HG03139 (cell line): ENCODE measurements around the gene MESP1.

Experiments
- ATAC-seq: cut with Tn5 transposase; IDR thresholded peaks from one replicate; pipeline ENCODE4 v1.9.1; 2021; ENCODE audit not compliant: unreplicated experiment

The MESP1 gene

GRCh38 chr15:89760303-89761008, 9.4 kb upstream of the MESP1 start:
- ATAC-seq, result no peak

- no peak for ATAC-seq
Observed at GRCh38 chr15:89759835-89760234, 8.8 kb upstream of the MESP1 start.

- ATAC-seq, result no peak
Observed at GRCh38 chr15:89758981-89759380, 7.9 kb upstream of the MESP1 start.

- ATAC-seq, result no peak
Observed at GRCh38 chr15:89758283-89758682, 7.2 kb upstream of the MESP1 start.

GRCh38 chr15:89756897-89757296, 5.8 kb upstream of the MESP1 start:
- ATAC-seq, result no peak

DNA sequence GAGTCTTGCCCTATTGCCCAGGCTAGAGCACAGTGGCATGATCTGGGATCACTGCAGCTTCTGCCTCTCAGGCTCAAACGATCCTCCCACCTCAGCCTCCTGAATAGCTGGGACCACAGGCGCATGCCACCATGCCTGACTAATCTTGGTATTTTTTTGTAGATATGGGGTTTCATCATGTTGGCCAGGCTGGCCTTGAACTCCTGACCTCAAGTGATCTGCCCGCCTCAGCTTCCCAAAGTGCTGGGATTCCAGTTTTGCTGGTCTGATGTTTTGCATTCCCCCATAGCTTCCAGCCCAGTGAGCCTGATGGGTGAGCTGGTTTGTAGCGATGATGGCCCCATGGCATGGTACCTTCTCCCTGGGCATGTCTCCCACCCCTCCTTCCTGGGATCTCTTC, 4.7 kb upstream of the MESP1 start:
- no peak for ATAC-seq

GRCh38 chr15:89754361-89755154, 3.5 kb upstream of the MESP1 start:
- no peak for ATAC-seq

DNA sequence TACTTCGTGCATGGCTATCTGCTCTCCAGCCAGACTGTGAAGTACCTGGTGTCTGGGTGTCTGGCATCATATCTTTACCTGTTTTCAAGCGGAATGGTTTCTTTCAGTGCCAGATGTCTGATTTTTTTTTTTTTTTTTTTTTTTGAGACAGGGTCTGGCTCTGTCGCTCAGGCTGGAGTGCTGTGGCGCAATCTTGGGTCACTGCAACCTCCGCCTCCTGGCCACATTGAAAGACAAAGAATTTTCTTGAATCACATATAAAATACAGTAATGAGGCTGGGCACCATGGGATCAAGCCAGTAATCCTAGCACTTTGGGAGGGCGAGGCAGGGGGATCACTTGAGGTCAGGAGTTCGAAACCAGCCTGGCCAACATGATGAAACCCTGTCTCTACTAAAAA, 2.8 kb upstream of the MESP1 start:
- ATAC-seq, result no peak

DNA sequence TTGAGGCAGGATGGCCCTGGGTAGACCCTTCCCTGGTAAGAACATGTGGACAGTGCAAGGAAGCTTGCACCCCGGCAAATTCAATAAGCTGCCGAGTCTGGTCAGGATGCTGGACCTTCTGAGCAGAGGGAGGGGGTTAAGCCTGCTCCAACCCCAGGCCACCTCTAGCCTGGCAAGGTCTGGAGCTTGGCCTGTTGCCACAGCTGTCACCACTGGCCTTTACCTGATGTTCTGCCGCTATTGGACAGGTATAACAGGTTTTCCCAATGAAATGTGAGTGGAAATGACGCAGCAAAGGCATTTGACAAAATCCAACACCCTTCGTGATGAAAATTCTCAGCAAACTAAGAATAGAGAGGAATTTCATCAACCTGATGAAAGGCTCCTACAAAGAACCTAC, 699 bp upstream of the MESP1 start:
- no peak for ATAC-seq

GRCh38 chr15:89749951-89750559, 994 bp downstream of the MESP1 start:
- ATAC-seq, result no peak

GRCh38 chr15:89749526-89749925, 1.5 kb downstream of the MESP1 start:
- ATAC-seq, result no peak

- no peak for ATAC-seq
Observed at GRCh38 chr15:89749054-89749453, 2.0 kb downstream of the MESP1 start.

- ATAC-seq, result no peak
Observed at GRCh38 chr15:89747708-89748682, 3.1 kb downstream of the MESP1 start.

- no peak for ATAC-seq
Observed at GRCh38 chr15:89746386-89746780, 4.7 kb downstream of the MESP1 start.

DNA sequence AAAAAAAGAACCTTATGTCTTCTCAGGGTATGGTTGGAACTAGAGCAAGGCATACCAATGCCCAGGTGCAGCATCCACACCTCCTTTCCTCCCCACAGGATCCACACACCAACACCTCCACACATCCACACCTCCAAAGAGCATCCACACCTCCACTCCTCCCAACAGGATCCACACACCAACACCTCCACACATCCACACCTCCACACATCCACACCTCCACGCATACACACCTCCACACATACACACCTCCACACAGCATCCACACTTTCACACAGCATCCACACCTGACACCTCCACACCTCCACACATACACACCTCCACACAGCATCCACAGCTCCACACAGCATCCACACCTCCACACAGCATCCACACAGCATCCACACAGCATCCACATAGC, 5.3 kb downstream of the MESP1 start:
- ATAC-seq, result no peak

DNA sequence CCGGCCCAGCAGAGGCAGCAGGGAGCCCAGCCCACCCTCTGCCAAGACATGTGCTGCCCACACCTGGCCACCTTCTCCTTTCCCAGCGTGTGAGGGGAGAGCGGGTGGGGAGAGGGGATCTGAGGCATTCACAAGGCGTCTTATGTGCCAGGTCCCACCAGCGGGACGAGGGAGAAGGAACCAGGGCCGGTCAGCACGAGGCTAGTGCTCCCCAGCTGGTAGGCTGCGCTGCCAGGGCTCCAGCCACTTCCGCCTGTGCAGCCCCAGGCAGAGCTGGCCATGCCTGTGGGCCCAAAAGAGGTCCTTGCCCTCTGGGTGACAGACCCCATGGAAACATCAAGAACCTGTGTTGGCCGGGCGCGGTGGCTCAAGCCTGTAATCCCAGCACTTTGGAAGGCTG, 5.9 kb downstream of the MESP1 start:
- no peak for ATAC-seq

DNA sequence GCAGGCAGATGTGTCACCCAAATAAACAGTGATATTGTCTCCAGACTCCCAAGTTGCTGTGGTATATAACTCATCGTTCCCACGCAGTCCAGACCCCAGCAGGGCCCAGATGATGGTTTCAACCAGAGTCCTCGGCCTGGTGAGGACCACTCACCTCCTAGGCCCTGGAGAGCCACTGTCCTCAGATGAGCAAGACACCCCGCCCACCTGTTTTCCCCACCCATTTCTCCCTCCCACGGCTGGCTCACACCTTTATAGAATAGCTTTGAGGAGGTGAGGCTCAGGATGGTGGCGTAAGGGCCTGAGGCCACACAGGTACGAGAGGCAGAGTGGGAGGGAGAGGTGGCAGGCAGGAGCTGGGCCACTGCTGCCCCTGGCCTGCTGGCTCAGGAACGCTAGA, 7.5 kb downstream of the MESP1 start:
- no peak for ATAC-seq

DNA sequence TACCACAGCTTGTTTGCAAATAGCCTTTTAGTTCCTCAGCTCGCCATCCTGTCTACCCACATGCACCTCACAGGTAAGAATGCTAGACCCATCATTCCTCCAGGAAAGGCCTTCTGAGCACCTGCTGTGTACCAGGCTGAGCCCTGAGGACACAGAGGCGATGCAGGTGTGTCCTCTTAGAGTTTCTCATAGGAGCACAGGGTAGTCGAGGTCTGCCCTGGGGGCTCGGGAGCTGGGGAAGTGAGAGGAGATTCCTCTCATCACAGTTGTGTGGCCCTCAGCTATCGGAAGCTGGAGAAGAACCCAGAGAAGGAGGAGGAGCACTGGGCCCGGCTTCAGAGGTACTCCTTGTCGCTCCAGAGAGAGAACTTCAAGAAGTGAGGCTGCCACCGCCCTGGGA, 8.0 kb downstream of the MESP1 start:
- ATAC-seq, result no peak

DNA sequence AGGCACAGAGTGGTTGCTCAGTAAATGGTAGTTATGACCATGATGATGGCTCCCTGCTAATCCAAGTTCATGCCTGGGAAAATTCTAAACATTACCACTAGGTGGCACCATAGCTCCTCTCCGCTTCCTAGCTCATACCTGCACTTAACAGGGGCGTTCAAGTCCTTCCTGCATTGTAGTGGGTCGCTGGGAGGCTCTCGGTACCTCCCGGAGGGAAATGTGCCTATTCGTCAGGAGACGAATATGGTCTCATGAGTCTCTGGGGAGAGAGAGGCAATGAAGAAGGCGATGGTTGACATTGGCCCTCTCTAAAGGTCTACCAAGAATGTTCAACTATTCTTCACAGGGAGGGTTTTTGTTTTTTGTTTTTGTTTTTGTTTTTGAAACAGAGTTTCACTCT, 10.9 kb downstream of the MESP1 start:
- no peak for ATAC-seq

DNA sequence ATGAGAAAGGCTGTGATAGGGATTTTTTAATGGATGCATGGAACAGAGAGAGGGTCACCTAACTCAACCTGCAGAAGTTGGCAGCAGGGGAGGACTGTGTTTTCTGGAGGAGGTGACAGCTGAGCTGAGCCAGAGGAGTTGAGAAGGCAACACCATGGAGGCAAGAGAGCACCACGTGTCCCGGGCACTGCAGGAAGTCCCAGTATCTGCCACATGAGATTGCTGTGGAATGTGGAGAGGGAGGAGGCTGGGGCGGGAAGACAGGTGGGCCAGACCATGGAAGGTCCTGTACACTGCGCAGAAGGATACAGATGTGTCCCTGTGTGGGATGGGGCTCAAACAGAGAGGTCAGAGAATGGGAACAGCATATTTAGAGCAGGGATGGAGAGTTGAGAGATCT, 15.3 kb downstream of the MESP1 start:
- no peak for ATAC-seq
